ENCODE measurements around the gene VSIG10L. TPM values are rescaled to one million over a fixed set of nuclear protein-coding genes. Genes with fewer than 3 reads are reported as not detected.

VSIG10L gene
- total RNA-seq, 1 donor from 2014 or later: 1.5 TPM

- no peak for TF ChIP-seq CTCF (IDR thresholded peaks at IDR 0.05; ENCODE audit: insufficient read depth, low read length, poor library complexity, severe bottlenecking)
- DNase-seq (ENCODE audit: low read depth): no peak
- Histone ChIP-seq H3K36me3 (ENCODE audit: control insufficient read depth, insufficient read depth, low read length) (no peaks in the 10 kb centered on the region), H3K27me3 (ENCODE audit: control insufficient read depth, insufficient read depth, low read length) (peaks cover 14% of the 10 kb centered on the region), H3K4me3 (ENCODE audit: low read depth, low read length) (no peak overlapping the region)
Observed at GRCh38 chr19:51337861-51338562, 3.9 kb downstream of the VSIG10L start.

- Histone ChIP-seq H3K27me3 (ENCODE audit: control insufficient read depth, insufficient read depth, low read length) (peaks cover 14% of the 10 kb centered on the region), H3K4me3 (ENCODE audit: low read depth, low read length) (no peak overlapping the region), H3K36me3 (ENCODE audit: control insufficient read depth, insufficient read depth, low read length) (no peaks in the 10 kb centered on the region)
- TF ChIP-seq CTCF (IDR thresholded peaks at IDR 0.05; ENCODE audit: insufficient read depth, low read length, poor library complexity, severe bottlenecking): no peak
- DNase-seq (ENCODE audit: low read depth): no peak
Observed at GRCh38 chr19:51337141-51337860, 4.6 kb downstream of the VSIG10L start.

- Histone ChIP-seq H3K36me3 (ENCODE audit: control insufficient read depth, insufficient read depth, low read length) (no peaks in the 10 kb centered on the region), H3K27me3 (ENCODE audit: control insufficient read depth, insufficient read depth, low read length) (no peaks in the 10 kb centered on the region), H3K4me3 (ENCODE audit: low read depth, low read length) (no peak overlapping the region)
- no peak for TF ChIP-seq CTCF (IDR thresholded peaks at IDR 0.05; ENCODE audit: insufficient read depth, low read length, poor library complexity, severe bottlenecking)
- no peak for DNase-seq (ENCODE audit: low read depth)
Observed at GRCh38 chr19:51333836-51334460, 8.0 kb downstream of the VSIG10L start.

GRCh38 chr19:51331716-51332115, 10.2 kb downstream of the VSIG10L start:
- no peak for TF ChIP-seq CTCF (IDR thresholded peaks at IDR 0.05; ENCODE audit: insufficient read depth, low read length, poor library complexity, severe bottlenecking)
- DNase-seq (ENCODE audit: low read depth): no peak
- H3K27me3 ChIP-seq (ENCODE audit: control insufficient read depth, insufficient read depth, low read length): peaks cover 15% of the 10 kb centered on the region
- no peak overlapping the region for H3K4me3 ChIP-seq (ENCODE audit: low read depth, low read length)
- no peaks in the 10 kb centered on the region for H3K36me3 ChIP-seq (ENCODE audit: control insufficient read depth, insufficient read depth, low read length)

GRCh38 chr19:51331193-51331592, 10.7 kb downstream of the VSIG10L start:
- no peak for DNase-seq (ENCODE audit: low read depth)
- no peak overlapping the region for H3K4me3 ChIP-seq (ENCODE audit: low read depth, low read length)
- TF ChIP-seq CTCF (IDR thresholded peaks at IDR 0.05; ENCODE audit: insufficient read depth, low read length, poor library complexity, severe bottlenecking): no peak
- H3K27me3 ChIP-seq (ENCODE audit: control insufficient read depth, insufficient read depth, low read length): peaks cover 17% of the 10 kb centered on the region
- H3K36me3 ChIP-seq (ENCODE audit: control insufficient read depth, insufficient read depth, low read length): no peaks in the 10 kb centered on the region

Data from kidney epithelial cell (primary cell).